Endothelial cell of hepatic sinusoid (primary cell): ENCODE measurements around the gene CDH12.
"Not testable (repeated sequence)": the region's sequence is repeated elsewhere in the genome, so short reads cannot be mapped to it uniquely, and the experiment has no call there.

Experiments
- in situ Hi-C: cut with HindIII; loops from 2 replicates; pipeline ENCODE4 v1.10.0; 2017; ENCODE audit warnings: low sequenced_read_pairs

Gene CDH12

DNA sequence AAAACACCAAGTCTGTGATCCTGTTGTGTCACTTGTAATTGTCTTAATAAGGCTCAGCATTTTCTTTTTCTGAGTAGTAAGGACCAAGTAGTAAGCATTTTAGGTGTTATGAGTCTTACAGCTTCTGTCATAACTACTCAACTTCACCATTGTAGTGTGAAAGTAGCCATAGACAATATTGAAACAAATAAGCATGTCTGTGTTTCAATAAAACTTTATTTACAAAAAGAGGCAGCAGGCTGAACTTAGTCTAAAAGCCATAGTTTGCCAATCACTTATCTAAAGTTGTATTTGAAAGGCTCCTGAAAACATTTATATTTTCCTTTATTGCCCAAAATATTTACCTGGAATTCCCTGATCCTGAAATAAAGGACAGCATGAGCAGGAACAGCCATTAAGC is 796.1 kb downstream of the CDH12 start:
- in situ Hi-C loops = no loop called here

DNA sequence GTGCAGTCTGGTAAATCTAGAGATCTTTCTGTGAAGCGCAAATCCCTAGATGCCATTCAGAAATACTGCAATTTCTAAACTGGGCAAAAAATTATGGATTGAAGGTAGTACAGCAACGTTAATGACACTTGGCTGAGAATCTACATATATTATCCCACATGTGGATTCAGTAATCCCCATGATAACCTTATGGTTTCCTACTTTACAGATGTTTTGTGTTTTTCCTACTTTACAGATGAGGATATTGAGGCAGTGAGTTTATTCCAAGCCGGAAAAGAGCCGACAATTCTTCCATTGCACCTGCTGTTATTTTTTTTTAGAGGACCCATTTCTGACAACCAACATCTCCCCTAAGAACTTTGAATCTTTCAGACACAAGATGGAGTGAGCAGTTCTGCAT is 796.5 kb downstream of the CDH12 start:
- in situ Hi-C loops = no loop called here

DNA sequence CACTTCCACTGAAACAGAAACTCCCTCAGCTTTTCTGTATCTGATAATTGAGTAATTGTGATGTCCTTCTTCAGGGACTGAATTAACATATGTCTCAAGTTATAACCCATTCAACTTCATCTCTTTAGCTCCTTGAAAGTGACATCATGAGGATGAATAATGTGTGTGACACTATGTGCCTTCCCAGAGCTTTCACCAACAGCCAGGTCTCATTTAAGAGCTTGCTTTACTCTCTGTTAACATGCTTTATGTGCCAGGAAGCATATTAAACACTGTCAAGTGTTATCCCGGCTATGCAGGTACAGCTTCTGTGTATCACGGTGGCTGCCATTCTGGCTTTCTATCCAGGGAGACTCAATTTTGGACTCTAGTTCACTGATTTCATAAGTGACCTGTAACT is 799.9 kb downstream of the CDH12 start:
- in situ Hi-C loops = no loop called here

DNA sequence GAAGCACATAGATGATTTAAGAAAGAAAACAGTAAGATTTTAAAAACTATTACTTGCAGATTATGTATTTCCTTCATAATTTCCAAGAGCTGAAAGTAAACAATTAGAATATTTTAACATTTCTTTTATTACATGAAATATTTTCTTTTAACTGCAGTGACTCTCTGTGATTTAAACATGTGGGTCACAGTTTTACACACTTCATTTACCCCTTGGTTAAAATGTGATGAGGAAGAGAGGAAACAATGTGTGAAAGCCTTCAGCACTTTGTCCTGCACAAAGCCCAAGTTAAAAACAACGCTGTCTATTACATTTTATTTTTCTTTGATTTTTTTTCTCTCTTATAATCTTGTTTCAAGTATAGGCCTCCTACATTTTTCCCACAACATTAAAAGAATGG is 801.3 kb downstream of the CDH12 start:
- in situ Hi-C loops = no loop called here

DNA sequence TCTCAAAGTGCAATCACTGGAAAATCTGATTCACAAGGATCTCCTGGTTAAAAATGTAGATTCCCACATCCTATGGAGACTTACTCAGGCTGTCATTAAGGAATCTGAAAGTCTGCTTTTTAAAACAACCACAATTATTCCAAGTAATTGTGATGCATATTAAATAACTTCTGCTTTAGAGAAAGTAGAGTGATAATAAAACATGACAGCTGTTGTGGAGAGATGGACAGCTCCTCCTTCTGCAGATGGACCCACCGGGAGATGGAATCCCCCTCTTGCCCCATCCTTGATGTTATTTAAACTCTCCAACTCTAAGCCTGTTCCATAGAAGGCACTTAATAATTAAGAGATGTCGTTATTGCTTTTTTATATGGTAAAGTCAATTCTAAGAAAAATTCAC is 802.2 kb downstream of the CDH12 start:
- in situ Hi-C loops = no loop called here

DNA sequence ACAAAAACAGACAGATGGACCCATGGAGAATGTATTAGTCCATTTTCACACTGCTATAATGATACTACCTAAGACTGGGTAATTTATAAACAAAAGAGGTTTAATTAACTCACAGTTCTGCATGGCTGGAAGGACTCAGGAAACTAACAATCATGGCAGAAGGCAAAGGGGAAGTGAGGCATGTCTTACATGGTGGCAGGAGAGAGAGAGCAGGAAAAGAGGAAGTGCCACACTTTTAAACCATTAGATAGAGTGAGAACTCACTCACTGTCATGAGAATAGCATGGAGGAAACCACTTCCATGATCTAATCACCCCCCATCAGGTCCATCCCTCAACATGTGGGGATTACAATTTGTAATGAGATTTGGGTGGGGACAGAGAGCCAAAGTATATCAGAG is 808.9 kb downstream of the CDH12 start:
- in situ Hi-C loops = no loop called here

DNA sequence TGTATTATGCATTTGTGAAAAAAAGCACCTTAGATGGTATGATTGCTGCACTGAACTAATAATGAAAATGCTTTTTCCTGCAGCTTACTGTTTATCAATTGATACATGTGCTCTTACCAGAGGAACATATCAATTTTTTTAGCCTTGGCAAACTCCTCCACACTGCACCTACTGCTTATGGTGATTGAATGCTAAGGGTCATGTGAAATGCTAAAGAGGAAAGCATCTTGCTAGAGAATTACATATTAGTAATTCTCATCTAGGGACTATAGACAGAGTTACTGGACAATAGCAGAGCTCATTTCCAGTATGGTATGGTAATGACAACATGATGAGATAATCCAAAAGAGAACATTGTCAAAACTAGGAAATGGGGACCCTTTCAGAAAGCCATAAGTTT is 817.1 kb downstream of the CDH12 start:
- in situ Hi-C loops = no loop called here

DNA sequence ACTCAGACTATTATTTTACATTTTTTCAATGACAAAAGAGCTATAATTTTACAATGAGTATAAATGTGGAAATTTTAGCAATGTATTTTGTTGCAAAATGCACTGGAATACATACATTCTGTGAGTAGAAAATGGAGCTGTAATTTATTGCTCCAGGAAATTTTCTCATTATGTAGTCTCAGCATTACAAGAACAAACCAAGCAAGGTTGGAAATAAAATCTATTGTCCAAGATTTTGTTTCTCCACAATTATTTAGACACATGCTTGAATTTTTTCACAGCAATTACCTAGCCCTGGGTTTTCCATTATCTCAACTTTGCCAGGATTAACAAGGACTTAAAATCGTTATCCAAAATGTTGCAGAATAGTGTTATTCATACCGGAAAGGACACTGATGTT is 820.1 kb downstream of the CDH12 start:
- in situ Hi-C loops = no loop called here

DNA sequence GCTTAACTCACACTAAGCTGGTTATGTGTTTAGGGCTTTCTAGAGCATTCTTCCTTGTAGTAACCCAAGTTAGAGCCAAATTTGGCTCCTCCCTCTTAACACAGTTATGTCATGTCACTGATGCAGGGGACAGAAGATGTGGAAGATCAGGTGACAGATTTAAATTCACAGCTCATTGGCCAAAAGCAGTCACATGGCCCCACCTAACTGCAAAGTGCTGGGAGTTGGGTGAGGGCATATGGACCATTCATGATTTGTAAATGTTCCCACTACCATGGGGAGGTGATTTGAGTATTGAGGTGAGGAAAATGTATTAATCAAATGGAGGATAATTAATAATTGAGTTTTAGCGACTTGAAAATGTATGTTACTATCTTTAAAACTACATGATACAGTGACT is 829.4 kb downstream of the CDH12 start:
- in situ Hi-C loops = no loop called here

DNA sequence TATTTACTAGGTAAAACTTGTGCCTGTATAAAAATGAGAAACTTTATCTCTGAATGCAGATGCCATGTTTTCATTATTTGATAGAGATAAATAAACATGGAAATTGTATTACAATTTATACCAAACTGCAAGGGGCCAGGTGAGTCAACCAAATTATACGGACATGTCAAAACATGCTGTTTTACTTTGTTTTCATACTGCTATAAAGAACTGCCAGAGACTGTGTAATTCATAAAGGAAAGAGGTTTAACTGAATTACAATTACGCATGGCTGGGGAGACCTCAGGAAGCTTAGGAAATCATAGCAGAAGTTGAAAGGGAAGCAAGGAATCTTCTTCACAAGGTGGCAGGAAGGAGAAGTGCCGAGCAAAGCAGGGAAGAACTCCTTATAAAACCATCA is 840.3 kb downstream of the CDH12 start:
- in situ Hi-C loops = not testable (repeated sequence)

DNA sequence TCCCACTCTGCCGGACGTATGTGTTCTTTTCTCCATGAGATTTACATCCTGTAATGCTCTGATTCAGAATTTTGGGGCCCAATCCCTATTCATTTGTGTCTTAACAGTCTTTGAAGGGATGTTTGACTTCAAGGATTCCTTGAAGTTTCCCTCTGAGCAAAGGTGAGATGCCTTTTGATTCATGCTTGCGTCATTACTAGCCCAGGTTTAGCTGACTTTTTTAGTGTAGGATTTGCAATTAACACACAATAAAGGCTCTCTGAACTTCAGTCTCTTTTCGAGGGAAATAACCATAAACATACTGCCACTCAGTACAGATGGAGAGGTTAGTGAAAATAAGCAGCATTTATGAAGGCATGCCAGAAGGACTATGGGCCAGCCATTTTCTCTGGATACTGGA is 842.3 kb downstream of the CDH12 start:
- in situ Hi-C loops = not testable (repeated sequence)

DNA sequence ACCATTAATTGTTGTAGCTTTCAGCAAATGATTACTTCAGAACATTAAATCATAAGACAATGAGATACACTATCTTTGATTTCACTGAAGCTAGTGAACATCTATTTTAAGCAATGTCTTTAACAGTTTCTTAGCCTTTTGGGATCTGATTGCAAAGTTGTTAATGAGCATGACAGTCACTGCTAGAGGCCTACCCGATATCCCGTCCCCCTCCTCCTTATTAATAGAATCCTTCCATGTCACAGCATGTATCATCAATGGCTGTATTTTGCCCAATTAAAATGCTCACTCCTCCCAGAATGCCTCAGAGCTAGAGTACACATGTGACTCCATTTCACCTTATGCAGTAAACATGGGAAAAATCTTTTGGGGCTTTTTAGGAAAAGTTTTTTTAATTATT is 852.0 kb downstream of the CDH12 start:
- in situ Hi-C loops = not testable (repeated sequence)

DNA sequence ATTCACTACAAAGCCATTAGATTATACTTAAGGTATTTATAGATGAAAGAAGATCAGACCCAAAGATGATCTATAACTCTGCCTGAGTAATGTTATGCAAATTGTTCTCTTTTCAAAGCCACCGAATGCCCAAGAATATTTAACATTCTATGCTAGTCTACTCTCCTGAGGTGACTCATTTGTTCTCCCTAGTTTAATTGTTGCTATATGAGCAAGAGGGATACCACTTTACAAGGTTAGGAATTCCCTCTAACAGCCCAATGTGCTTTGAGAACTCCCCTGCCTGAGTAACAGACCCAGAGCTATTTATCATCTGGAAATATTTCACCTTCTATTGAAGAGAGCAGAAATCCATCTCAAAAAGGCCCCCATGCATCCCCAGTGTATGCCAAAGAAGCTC is 867.3 kb downstream of the CDH12 start:
- in situ Hi-C loops = not testable (repeated sequence)

DNA sequence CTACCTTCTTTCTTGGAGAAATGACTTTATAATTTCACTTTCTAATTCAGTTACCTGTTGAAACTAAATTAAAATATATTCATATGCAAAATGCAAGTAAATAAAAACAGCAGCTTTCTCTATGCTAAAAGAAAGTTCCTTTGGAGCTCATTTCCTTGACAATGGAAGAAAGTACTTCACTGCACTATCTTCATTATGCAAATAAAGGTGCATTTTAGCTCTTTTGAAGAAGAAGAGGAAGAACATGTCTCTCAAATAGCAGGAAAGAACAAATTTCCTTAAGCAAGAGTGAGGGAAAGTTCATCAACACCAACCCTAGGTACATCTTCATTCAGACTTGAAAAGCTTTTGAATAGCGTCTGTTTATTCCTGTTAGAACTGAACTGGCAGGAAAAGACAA is 901.6 kb downstream of the CDH12 start:
- in situ Hi-C loops = not testable (repeated sequence)

DNA sequence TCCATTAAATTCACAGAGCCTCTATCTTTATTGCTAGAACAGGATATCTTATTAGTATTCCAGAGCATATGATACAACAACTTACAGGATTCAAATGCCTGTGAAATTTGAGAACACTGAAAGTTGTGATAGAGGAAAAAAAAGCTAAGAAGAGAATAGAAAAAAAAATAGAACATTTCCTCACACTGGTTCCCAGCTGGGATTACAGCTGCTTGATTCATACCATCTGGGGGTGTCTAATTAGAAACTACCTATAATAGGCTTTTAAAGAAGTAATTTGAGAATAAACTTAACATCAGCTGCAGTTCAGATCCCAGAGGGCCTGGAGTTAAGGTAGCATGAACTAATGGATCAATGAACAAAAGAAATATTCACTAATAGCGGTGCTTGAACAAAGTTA is 922.0 kb downstream of the CDH12 start:
- in situ Hi-C loops = no loop called here

DNA sequence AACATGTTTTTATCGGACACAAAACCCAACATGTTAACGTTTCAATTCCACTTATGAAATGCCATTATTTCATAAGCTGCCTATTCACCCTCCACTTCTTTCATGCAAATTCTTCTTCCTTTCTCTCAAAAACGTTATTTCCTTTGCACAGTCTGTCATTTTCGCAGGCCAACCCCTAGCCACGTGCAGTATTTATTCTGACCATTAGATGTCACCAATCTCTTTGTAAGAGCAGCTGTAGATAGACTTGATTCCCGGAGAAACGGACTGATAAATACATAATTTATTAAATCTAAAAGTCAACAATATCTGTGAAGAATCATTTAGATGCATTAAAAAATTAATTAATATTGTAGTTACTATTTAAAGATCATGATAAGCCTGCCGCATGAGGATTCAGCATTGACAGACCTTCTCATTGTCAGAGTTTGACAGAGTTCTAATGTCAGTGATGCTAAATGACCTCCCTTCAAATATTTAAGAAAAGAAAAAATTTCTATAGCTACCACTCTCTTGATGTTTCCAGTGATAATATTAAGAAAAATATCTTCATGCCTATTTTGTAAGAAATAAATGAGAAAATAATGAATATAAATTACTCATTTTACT is 933.6 kb downstream of the CDH12 start:
- in situ Hi-C loops = no loop called here

DNA sequence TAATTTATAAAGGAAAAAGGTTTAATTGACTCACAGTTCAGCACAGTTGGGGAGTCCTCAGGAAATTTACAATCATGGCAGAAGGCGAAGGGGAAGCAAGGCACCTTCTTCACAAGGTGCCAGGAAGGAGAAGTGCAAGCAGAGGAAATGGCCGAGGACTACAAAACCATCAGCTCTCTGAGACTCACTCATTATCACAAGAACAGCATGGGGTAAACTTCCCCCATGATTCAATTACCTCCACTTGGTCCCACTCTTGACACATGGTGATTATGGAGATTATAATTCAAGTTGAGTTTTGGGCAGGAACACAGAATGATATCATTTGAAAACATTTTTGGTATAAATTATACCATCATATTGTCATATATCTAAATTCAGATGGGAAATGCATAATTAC is 934.7 kb downstream of the CDH12 start:
- in situ Hi-C loops = no loop called here

DNA sequence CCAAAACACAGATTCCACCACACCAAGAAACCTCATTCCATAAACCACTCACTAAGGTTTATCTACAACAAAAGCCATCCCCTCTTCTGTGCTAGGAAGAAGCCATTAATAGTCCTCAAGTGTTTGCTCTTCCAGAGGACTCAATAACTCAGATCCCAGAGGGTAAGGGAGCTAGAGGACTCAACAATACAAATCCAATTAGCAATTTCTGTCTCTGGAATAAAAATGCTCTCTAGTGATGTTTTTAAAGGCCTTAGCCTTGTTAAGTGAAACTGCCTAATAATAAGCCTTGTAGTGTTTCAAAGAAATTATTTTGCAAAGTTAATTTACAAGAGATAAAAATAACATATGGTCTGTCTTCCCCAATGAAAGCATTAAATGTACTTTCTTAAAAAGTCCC is 942.4 kb downstream of the CDH12 start:
- in situ Hi-C loops = no loop called here

DNA sequence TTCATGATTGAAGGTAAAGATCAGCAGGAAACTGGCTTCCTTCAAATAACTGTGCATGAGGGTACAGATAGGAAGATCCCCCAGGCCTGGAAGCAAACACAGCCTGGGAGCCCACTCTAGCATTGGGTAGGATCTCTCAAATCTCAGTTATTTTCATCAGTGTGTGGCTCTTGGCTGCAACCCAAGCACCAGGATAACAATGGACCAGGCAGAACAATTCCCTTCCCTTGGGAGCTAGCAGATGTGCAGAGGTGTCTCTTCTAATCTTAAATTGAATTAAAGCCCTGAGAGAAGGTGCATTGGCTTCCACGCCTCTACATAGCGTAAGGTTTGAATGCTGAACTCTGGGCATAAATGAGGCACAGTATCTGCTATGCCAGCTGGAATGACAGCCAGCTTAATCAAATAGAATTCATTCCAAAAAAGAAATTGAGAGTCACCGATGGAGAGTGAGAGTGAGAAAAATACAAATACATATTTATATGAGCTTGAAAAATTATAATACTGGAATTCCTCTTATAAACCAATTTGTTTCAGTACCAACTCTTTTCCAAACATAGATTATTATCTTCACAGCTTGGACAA is 957.3 kb downstream of the CDH12 start:
- in situ Hi-C loops = no loop called here

DNA sequence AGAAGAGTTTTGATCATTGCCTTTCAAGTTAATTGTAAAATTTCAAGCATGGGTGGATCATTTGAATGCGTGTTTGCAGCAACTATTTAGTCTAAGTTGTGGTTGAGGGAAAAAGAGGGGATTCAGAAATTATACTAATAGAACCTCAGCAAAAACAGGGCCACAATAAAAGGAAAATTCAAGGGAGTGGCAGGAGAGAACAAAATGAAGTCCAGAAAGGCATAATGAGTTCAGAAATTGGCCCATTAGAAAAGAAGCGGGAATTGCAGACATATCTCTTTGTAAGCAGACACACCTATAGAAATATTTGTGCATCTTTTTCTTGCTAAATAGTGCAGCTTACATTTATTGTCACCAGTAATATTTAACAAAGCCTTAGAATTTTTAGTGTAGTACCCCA is 960.0 kb downstream of the CDH12 start:
- in situ Hi-C loops = no loop called here

DNA sequence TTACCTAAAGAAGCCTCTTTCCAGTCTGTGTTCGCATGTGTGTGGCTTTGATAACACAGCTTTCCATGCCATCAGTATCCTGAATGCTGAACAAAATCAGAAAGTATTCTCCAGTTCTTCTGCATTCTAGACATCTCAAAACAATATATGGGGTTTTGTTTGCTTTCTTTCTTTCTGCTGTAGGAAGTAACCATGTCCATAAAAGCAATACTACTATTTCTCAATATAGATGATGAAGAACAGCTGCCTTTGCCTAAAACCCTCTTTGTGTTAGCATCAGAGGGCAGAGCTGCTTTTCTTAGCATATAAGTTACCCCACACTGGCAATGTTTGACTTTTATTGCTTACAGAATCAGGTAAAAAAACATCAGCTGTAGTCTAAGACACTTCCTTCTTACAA is 963.6 kb downstream of the CDH12 start:
- in situ Hi-C loops = no loop called here

DNA sequence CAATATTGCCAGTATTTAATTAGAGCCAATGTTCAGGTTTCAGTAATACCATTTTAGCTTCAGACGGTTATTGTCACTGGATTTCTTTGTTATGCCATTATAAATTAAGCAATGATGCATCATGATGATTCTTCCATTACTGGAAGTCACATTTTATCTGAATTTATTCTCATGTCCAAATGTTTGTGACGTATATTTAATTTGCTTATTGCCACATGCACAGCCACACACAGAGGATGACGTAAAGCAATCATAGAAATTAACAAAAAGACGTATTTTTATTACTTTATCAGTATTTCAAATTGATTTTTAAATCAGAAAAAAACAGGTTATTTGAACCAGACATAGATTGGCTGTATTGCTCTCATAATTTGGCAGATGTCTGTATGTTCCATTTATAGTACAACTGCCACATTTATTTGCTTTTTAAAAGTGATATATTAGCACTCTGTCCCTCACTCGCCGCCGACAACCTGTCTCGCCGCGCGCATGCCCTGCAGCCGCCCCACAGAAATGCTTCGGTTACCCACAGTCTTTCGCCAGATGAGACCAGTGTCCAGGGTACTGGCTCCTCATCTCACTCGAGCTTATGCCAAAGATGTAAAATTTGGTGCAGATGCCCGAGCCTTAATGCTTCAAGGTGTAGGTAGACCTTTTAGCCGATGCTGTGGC is 970.9 kb downstream of the CDH12 start:
- in situ Hi-C loops = no loop called here

DNA sequence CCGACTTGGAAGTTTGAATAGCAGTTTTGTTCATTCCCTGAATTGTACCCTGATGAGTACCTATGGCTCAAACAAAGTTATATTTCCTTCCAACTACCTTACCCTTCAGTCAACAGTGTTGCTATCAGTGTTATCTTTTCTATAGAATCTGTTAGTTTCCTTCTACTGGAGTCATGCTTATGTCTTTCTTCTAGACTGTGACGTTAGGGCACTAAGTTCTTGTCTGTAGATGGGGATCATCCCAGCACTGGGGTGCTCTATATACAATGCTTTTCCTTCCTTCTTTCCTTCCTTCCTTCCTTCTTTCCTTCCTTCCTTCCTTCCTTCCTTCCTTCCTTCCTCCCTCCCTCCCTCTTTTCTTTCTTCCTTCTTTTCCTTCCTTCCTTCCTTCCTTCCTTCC is 973.0 kb downstream of the CDH12 start:
- in situ Hi-C loops = no loop called here
